Neural cell (in vitro differentiated cells): ENCODE results near the gene DNAJC5.

ENCODE experiments used
- EZH2 ChIP-seq: fragments of 200-600, 300-800 bp; shearing (Covaris generic), sonication (generic); IDR thresholded peaks from 2 replicates; pipeline ENCODE4 v1.6.1; 2014; ENCODE audit warnings: antibody characterized with exemption, low read length, borderline replicate concordance, mild to moderate bottlenecking; ENCODE audit not compliant: insufficient read depth, poor library complexity, severe bottlenecking
- MXI1 ChIP-seq: fragments of 450-650 bp; conservative IDR thresholded peaks from 2 replicates; pipeline ENCODE4 v1.6.1; 2014; ENCODE audit warnings: antibody characterized with exemption, mild to moderate bottlenecking; ENCODE audit not compliant: poor library complexity, severe bottlenecking
- POLR2AphosphoS5 ChIP-seq: IDR thresholded peaks from 2 replicates; pipeline ENCODE4 v1.6.1; 2012
- SMC3 ChIP-seq: fragments of 450-650 bp; conservative IDR thresholded peaks from 2 replicates; pipeline ENCODE4 v1.6.1; 2014; ENCODE audit warnings: antibody characterized with exemption, mild to moderate bottlenecking, moderate library complexity; ENCODE audit not compliant: poor library complexity
- TF ChIP-seq, protein P1 (sequence below): fragments of 450-650 bp; IDR thresholded peaks from 2 replicates; pipeline ENCODE4 v1.5.1; 2014; ENCODE audit warnings: antibody characterized with exemption, mild to moderate bottlenecking, moderate library complexity; ENCODE audit not compliant: poor library complexity, severe bottlenecking

DNA sequence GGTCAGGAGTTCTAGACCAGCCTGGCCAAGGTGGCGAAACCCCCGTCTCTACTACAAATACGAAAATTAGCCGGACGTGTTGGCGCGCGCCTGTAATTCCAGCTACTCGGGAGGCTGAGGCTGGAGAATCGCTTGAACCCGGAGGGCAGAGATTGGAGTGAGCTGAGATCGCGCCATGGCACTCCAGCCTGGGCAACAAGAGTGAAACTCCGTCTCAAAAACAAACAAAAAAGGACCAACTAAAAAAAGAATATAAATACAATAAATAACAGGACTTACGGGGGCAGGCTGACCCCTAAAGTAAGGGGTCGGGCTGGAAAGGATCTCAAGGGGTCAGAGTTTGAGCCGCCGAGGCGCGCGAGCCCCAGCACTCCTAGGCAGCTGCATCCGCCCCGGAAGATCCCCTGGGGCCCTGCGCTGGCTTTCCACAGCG lies 30.4 kb upstream of the DNAJC5 start:
- TF ChIP-seq POLR2AphosphoS5, result no peak
- TF ChIP-seq, protein P1, sequence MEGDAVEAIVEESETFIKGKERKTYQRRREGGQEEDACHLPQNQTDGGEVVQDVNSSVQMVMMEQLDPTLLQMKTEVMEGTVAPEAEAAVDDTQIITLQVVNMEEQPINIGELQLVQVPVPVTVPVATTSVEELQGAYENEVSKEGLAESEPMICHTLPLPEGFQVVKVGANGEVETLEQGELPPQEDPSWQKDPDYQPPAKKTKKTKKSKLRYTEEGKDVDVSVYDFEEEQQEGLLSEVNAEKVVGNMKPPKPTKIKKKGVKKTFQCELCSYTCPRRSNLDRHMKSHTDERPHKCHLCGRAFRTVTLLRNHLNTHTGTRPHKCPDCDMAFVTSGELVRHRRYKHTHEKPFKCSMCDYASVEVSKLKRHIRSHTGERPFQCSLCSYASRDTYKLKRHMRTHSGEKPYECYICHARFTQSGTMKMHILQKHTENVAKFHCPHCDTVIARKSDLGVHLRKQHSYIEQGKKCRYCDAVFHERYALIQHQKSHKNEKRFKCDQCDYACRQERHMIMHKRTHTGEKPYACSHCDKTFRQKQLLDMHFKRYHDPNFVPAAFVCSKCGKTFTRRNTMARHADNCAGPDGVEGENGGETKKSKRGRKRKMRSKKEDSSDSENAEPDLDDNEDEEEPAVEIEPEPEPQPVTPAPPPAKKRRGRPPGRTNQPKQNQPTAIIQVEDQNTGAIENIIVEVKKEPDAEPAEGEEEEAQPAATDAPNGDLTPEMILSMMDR, result peak; percentile 60
- TF ChIP-seq EZH2, result no peak
- peak; percentile 57 for TF ChIP-seq SMC3
- TF ChIP-seq MXI1, result no peak
